OCI-LY3 (cell line): ENCODE data around the gene ARHGEF2.
A peak's percentile ranks its signal among the peaks of the same experiment; 100 is the strongest.

ENCODE experiments used
- H2AFZ ChIP-seq: fragments of 200-600, 300-600 bp; shearing (Covaris generic); 2 replicates; pipeline ENCODE4 v1.6.0; 2014; ENCODE audit warnings: antibody characterized with exemption, low read depth, low read length
- H3K27ac ChIP-seq: fragments of 200-600, 300-600 bp; sonication (generic); 2 replicates; pipeline ENCODE4 v1.5.1; 2014; ENCODE audit warnings: mild to moderate bottlenecking, low read length, moderate library complexity, mixed read lengths
- H3K27me3 ChIP-seq: fragments of 200-600, 300-600 bp; sonication (generic); 2 replicates; pipeline ENCODE4 v1.6.1; 2014; ENCODE audit warnings: low read depth, low read length, mixed read lengths
- H3K36me3 ChIP-seq: fragments of 200-600, 300-600 bp; sonication (generic); replicated peaks from 2 replicates; pipeline ENCODE3; 2014; ENCODE audit warnings: low read depth, low read length, mixed read lengths
- H3K4me1 ChIP-seq: fragments of 300-600, 200-600 bp; sonication (generic); 2 replicates; pipeline ENCODE4 v1.6.1; 2014; ENCODE audit warnings: low read length, mixed read lengths
- H3K4me2 ChIP-seq: fragments of 200-600, 300-600 bp; sonication (generic); 2 replicates; pipeline ENCODE4 v1.6.1; 2014; ENCODE audit warnings: low read length, mixed read lengths
- H3K4me3 ChIP-seq: fragments of 300-600, 200-600 bp; sonication (generic); 2 replicates; pipeline ENCODE4 v1.5.1; 2014; ENCODE audit warnings: antibody characterized with exemption, mild to moderate bottlenecking, low read length, moderate library complexity
- H3K79me2 ChIP-seq: fragments of 300-600, 200-600 bp; shearing (Covaris generic); 2 replicates; pipeline ENCODE4 v1.6.1; 2014; ENCODE audit warnings: mild to moderate bottlenecking, low read length, mixed read lengths
- H3K9ac ChIP-seq: fragments of 300-600, 200-600 bp; shearing (Covaris generic); 2 replicates; pipeline ENCODE4 v1.6.0; 2014; ENCODE audit warnings: mild to moderate bottlenecking, low read length, moderate library complexity
- H3K9me3 ChIP-seq: fragments of 200-600, 300-600 bp; shearing (Covaris generic); 2 replicates; pipeline ENCODE4 v1.6.1; 2014; ENCODE audit warnings: low read length, mixed read lengths; ENCODE audit not compliant: insufficient read depth
- H4K20me1 ChIP-seq: fragments of 200-600, 300-600 bp; sonication (generic); 2 replicates; pipeline ENCODE4 v1.6.1; 2016; ENCODE audit warnings: low read length, mixed read lengths; ENCODE audit not compliant: insufficient read depth
- CTCF ChIP-seq: fragments of 200-600, 300-600 bp; sonication (generic); IDR thresholded peaks from 2 replicates; pipeline ENCODE4 v1.5.1; 2014; ENCODE audit warnings: antibody characterized with exemption, low read length, low read depth
- EZH2phosphoT487 ChIP-seq: fragments of 200-600 bp; shearing (Covaris generic); IDR thresholded peaks from 2 replicates; pipeline ENCODE4 v1.6.1; 2018; ENCODE audit warnings: antibody characterized with exemption, mixed run types, low read depth

Gene ARHGEF2

GRCh38 chr1:155978325-155978972 is at the start of gene ARHGEF2:
Gene ARHGEF2 (minus strand): TSS chr1:155978547. CDS start chr1:155978427, 120 bp downstream.
- H3K36me3 ChIP-seq, result peaks cover 38% of the 10 kb centered on the region
- peak within 1 kb of the TSS; percentile 100 for H3K9ac ChIP-seq
- peaks cover 85% of the 10 kb centered on the region for H3K79me2 ChIP-seq
- peak within 1 kb of the TSS; percentile 95 for H3K4me3 ChIP-seq
- H3K9me3 ChIP-seq, result no peaks in the 10 kb centered on the region
- peaks cover 57% of the 10 kb centered on the region for H3K4me1 ChIP-seq
- TF ChIP-seq CTCF (peak; percentile 48), EZH2phosphoT487 (no peak)
- H3K27ac ChIP-seq, result peak within 1 kb of the TSS; percentile 89
- no peaks in the 10 kb centered on the region for H3K27me3 ChIP-seq
- H2AFZ ChIP-seq, result no peak within 1 kb of the TSS
- peaks cover 41% of the 10 kb centered on the region for H4K20me1 ChIP-seq
- H3K4me2 ChIP-seq, result peak within 1 kb of the TSS; percentile 95

- Histone ChIP-seq H2AFZ (no peak overlapping the region), H3K9ac (no peak overlapping the region)
- TF ChIP-seq CTCF, result no peak
- TF ChIP-seq EZH2phosphoT487, result no peak
Measured at GRCh38 chr1:156026588-156026987, 48.2 kb upstream of the ARHGEF2 start.

GRCh38 chr1:156025876-156026275 is 47.5 kb upstream of the ARHGEF2 start:
- Histone ChIP-seq H3K4me3 (no peak overlapping the region), H3K4me1 (peaks cover 3% of the 10 kb centered on the region; the same call in 1 of the 2 replicates), H3K27me3 (peaks cover 5% of the 10 kb centered on the region; the same call in 1 of the 2 replicates), H3K9me3 (no peaks in the 10 kb centered on the region), H3K79me2 (no peaks in the 10 kb centered on the region), H3K36me3 (no peaks in the 10 kb centered on the region), H3K9ac (no peak overlapping the region), H3K27ac (no peak overlapping the region), H3K4me2 (peak overlapping the region; percentile 48), H4K20me1 (no peaks in the 10 kb centered on the region), H2AFZ (peak overlapping the region; percentile 82; the same call in 1 of the 2 replicates)
- peak; percentile 58 for TF ChIP-seq CTCF
- no peak for TF ChIP-seq EZH2phosphoT487

More at GRCh38 chr1:156026588-156026987, 48.2 kb upstream of the ARHGEF2 start:
- Histone ChIP-seq H3K27me3 (peaks cover 5% of the 10 kb centered on the region; the same call in 1 of the 2 replicates), H3K27ac (no peak overlapping the region), H4K20me1 (no peaks in the 10 kb centered on the region), H3K4me3 (no peak overlapping the region), H3K79me2 (no peaks in the 10 kb centered on the region), H3K36me3 (no peaks in the 10 kb centered on the region), H3K4me1 (no peaks in the 10 kb centered on the region), H3K9me3 (no peaks in the 10 kb centered on the region), H3K4me2 (no peak overlapping the region)

GRCh38 chr1:156024801-156025200 is 46.5 kb upstream of the ARHGEF2 start:
- H3K4me2 ChIP-seq, result no peak overlapping the region

More at GRCh38 chr1:156024801-156025200, 46.5 kb upstream of the ARHGEF2 start:
- Histone ChIP-seq H3K9me3 (no peaks in the 10 kb centered on the region), H4K20me1 (no peaks in the 10 kb centered on the region), H3K4me3 (no peak overlapping the region), H3K4me1 (peaks cover 6% of the 10 kb centered on the region), H3K9ac (no peak overlapping the region), H2AFZ (no peak overlapping the region), H3K36me3 (peaks cover 2% of the 10 kb centered on the region), H3K27me3 (peaks cover 5% of the 10 kb centered on the region; the same call in 1 of the 2 replicates), H3K79me2 (peaks cover 9% of the 10 kb centered on the region), H3K27ac (no peak overlapping the region)
- TF ChIP-seq EZH2phosphoT487, result no peak
- no peak for TF ChIP-seq CTCF
